DND-41 (cell line): ENCODE data around the gene PBX3.

Experiments used
- ATAC-seq: fragments of 200-7000 bp; cut with Tn5 transposase; 3 replicates; pipeline ENCODE4 v1.9.1; 2021; ENCODE audit warnings: low read depth; ENCODE audit not compliant: insufficient read depth
- DNase-seq: peaks from one replicate; pipeline ENCODE4 v3.0.0-alpha.2; 2020
- H2AFZ ChIP-seq: 2 replicates; pipeline ENCODE4 v1.6.0; 2012; ENCODE audit warnings: low read depth, low read length
- H3K27ac ChIP-seq: 2 replicates; pipeline ENCODE4 v1.5.1; 2012; ENCODE audit warnings: low read length, inconsistent platforms
- H3K27me3 ChIP-seq: fragments of 200-600 bp; sonication (generic); 2 replicates; pipeline ENCODE4 v1.6.0; 2012; ENCODE audit warnings: low read length, mild to moderate bottlenecking, inconsistent platforms; ENCODE audit not compliant: insufficient read depth, poor library complexity
- H3K36me3 ChIP-seq: 2 replicates; pipeline ENCODE4 v1.5.1; 2012; ENCODE audit warnings: low read length, inconsistent platforms; ENCODE audit not compliant: insufficient read depth
- H3K4me1 ChIP-seq: 2 replicates; pipeline ENCODE4 v1.5.1; 2012; ENCODE audit warnings: mild to moderate bottlenecking, low read length; ENCODE audit not compliant: insufficient read depth
- H3K4me2 ChIP-seq: 2 replicates; pipeline ENCODE4 v1.6.0; 2012; ENCODE audit warnings: mild to moderate bottlenecking, moderate library complexity, low read length, inconsistent platforms; ENCODE audit not compliant: insufficient read depth
- H3K4me3 ChIP-seq, 2 experiments: fragments of 200-600 bp in 1 of 2; shearing (Covaris generic) in 1 of 2; 2 replicates each; pipeline ENCODE4 v1.5.1; 2012 to 2016; ENCODE audit warnings: inconsistent platforms in 2 of 2, low read length in 2 of 2, mild to moderate bottlenecking in 2 of 2, low read depth in 1 of 2, moderate library complexity in 1 of 2
- H3K79me2 ChIP-seq: 2 replicates; pipeline ENCODE4 v1.6.0; 2012; ENCODE audit warnings: low read length, inconsistent platforms; ENCODE audit not compliant: insufficient read depth
- H3K9ac ChIP-seq: 2 replicates; pipeline ENCODE4 v1.6.0; 2012; ENCODE audit warnings: low read depth, mild to moderate bottlenecking, inconsistent platforms, low read length, moderate library complexity
- H3K9me3 ChIP-seq: 2 replicates; pipeline ENCODE4 v1.5.1; 2012; ENCODE audit warnings: low read length, moderate library complexity, mild to moderate bottlenecking, inconsistent platforms; ENCODE audit not compliant: insufficient read depth, severe bottlenecking
- H4K20me1 ChIP-seq: 2 replicates; pipeline ENCODE4 v1.6.0; 2012; ENCODE audit warnings: low read length; ENCODE audit not compliant: insufficient read depth
- EZH2 ChIP-seq: IDR thresholded peaks from 3 replicates; pipeline ENCODE4 v1.6.1; 2012; ENCODE audit warnings: borderline replicate concordance, low read depth, mild to moderate bottlenecking, moderate library complexity, low read length, inconsistent platforms; ENCODE audit not compliant: severe bottlenecking
- TF ChIP-seq, protein P1 (sequence below): IDR thresholded peaks from 2 replicates; pipeline ENCODE4 v1.5.1; 2012; ENCODE audit warnings: borderline replicate concordance, low read length, moderate library complexity, mild to moderate bottlenecking; ENCODE audit not compliant: poor library complexity, severe bottlenecking; ENCODE audit errors: extremely low read depth

The PBX3 gene

DNA sequence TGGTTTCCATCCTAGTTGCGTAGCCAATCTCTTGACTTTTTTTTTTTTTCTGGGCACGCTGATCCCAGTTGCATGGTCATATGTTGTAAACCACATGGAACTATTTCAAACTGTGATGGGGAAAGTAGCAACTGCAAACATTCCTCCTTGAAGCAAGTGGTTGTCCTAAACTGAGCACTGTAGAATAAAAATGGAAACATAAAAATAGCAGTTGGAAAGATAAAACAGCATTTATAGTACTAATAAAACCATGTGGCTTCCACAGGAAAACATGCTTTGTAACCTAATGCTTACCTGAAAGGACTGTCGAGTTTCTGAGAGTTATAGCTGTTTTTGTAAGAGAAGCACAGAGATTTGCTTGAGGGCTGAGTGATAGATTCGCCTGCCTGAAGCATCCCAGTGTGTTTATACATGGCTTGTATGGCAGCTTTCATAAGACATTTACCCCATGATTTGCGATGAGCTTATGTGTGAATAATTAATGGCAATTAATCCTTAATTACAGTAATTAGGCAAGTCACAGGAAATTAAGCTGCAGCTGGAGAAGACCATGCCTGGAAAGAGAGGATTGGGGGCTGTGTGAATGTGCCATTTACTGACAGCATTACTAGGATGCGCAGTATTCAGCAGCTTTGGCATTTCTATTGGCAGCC, 136.5 kb downstream of the PBX3 start:
- no peaks in the 10 kb centered on the region for H3K36me3 ChIP-seq
- no peak overlapping the region for H3K4me3 ChIP-seq
- no peak for ATAC-seq
- peaks cover 6% of the 10 kb centered on the region; the same call in 1 of the 2 replicates for H4K20me1 ChIP-seq
- DNase-seq: no peak
- H3K9ac ChIP-seq: no peak overlapping the region
- peaks cover 2% of the 10 kb centered on the region; the same call in 1 of the 2 replicates for H3K79me2 ChIP-seq
- no peak overlapping the region for H3K27ac ChIP-seq
- H3K27me3 ChIP-seq: no peaks in the 10 kb centered on the region
- no peak overlapping the region for H2AFZ ChIP-seq
- no peak for TF ChIP-seq EZH2
- TF ChIP-seq, protein P1, sequence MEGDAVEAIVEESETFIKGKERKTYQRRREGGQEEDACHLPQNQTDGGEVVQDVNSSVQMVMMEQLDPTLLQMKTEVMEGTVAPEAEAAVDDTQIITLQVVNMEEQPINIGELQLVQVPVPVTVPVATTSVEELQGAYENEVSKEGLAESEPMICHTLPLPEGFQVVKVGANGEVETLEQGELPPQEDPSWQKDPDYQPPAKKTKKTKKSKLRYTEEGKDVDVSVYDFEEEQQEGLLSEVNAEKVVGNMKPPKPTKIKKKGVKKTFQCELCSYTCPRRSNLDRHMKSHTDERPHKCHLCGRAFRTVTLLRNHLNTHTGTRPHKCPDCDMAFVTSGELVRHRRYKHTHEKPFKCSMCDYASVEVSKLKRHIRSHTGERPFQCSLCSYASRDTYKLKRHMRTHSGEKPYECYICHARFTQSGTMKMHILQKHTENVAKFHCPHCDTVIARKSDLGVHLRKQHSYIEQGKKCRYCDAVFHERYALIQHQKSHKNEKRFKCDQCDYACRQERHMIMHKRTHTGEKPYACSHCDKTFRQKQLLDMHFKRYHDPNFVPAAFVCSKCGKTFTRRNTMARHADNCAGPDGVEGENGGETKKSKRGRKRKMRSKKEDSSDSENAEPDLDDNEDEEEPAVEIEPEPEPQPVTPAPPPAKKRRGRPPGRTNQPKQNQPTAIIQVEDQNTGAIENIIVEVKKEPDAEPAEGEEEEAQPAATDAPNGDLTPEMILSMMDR: no peak
- H3K9me3 ChIP-seq: no peaks in the 10 kb centered on the region
- no peak overlapping the region for H3K4me2 ChIP-seq
- 0 out of 2 replicates have a peak, but pooled peaks cover 3% of the 10 kb centered on the region for H3K4me1 ChIP-seq

DNA sequence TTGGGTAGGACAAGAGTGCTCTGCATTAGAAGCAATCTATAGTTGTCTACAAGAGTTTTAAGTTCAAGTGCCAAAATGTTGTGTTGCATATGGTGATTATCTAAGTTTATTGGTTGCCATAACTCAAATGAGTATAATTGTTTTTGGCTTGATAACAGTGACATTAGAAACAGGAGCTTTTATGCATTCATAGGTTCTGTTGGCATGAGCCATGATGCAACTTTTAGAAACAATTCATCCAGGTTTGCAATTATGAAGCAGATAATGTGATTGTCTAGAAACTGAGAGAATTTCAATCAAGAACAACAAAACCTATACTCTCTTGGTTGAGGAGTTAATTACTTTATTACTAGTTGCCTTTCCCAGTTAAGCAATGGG, 137.0 kb downstream of the PBX3 start:
- Histone ChIP-seq H3K4me2 (no peak overlapping the region), H3K4me1 (0 out of 2 replicates have a peak, but pooled peaks cover 3% of the 10 kb centered on the region), H3K9me3 (no peaks in the 10 kb centered on the region), H3K27ac (no peak overlapping the region), H3K79me2 (peaks cover 2% of the 10 kb centered on the region; the same call in 1 of the 2 replicates), H4K20me1 (peaks cover 9% of the 10 kb centered on the region; the same call in 1 of the 2 replicates), H2AFZ (no peak overlapping the region), H3K4me3 (no peak overlapping the region), H3K36me3 (no peaks in the 10 kb centered on the region), H3K27me3 (no peaks in the 10 kb centered on the region), H3K9ac (no peak overlapping the region)
- ATAC-seq (no peak), DNase-seq (no peak)
- TF ChIP-seq, protein P1: no peak
- no peak for TF ChIP-seq EZH2

- ATAC-seq: no peak
- Histone ChIP-seq H2AFZ (no peak overlapping the region), H3K4me2 (no peak overlapping the region), H3K79me2 (peaks cover 2% of the 10 kb centered on the region; the same call in 1 of the 2 replicates), H3K27me3 (no peaks in the 10 kb centered on the region), H3K4me3 (no peak overlapping the region), H3K9me3 (no peaks in the 10 kb centered on the region), H3K4me1 (0 out of 2 replicates have a peak, but pooled peaks cover 3% of the 10 kb centered on the region), H3K27ac (no peak overlapping the region), H3K36me3 (no peaks in the 10 kb centered on the region), H4K20me1 (peaks cover 9% of the 10 kb centered on the region; the same call in 1 of the 2 replicates), H3K9ac (no peak overlapping the region)
- DNase-seq: no peak
- no peak for TF ChIP-seq EZH2
- TF ChIP-seq, protein P1: no peak
Observed at GRCh38 chr9:125885405-125886034, 138.3 kb downstream of the PBX3 start.
